Left renal pelvis (tissue), 4 donors: ENCODE results near the gene KBTBD12. TPM values are rescaled to one million over a fixed set of nuclear protein-coding genes. Genes with fewer than 3 reads are reported as not detected.
"Not testable (repeated sequence)": the region's sequence is repeated elsewhere in the genome, so short reads cannot be mapped to it uniquely, and the experiment has no call there.

Source experiments
- DNase-seq, 4 donors: peaks; one replicate each; pipeline ENCODE4 v3.0.0-alpha.2; 2013; ENCODE audit warnings: low read depth in 4 of 4, low spot score in 3 of 4
- polyA plus RNA-seq, 4 donors: library from polyadenylated mRNA; unstranded; fragments of 120-200 nt; gene quantifications; one replicate each; pipeline ENCODE4 v1.2.1, GENCODE V29; 2013; ENCODE audit not compliant: insufficient read length in 4 of 4

The KBTBD12 gene
- polyA plus RNA-seq, 4 donors: 0.86 to 1.6 (median 1.2) TPM

- no peak for DNase-seq
Observed at GRCh38 chr3:127902486-127902885, 12.5 kb upstream of the KBTBD12 start.

- DNase-seq: no peak
Observed at GRCh38 chr3:127903611-127904375, 11.2 kb upstream of the KBTBD12 start.

GRCh38 chr3:127905556-127905955 is 9.5 kb upstream of the KBTBD12 start:
- DNase-seq: no peak

GRCh38 chr3:127906653-127907052 is 8.4 kb upstream of the KBTBD12 start:
- not testable (repeated sequence) for DNase-seq

GRCh38 chr3:127908202-127908601 is 6.8 kb upstream of the KBTBD12 start:
- DNase-seq: no peak

GRCh38 chr3:127908951-127909350 is 6.1 kb upstream of the KBTBD12 start:
- DNase-seq: no peak

- no peak for DNase-seq
Observed at GRCh38 chr3:127909646-127910045, 5.4 kb upstream of the KBTBD12 start.

GRCh38 chr3:127911421-127911931 is 3.6 kb upstream of the KBTBD12 start:
- DNase-seq: no peak

- not testable (repeated sequence) for DNase-seq
Observed at GRCh38 chr3:127913841-127914240, 1.2 kb upstream of the KBTBD12 start.

- no peak for DNase-seq
Observed at GRCh38 chr3:127914584-127914983, 448 bp upstream of the KBTBD12 start.

- no peak for DNase-seq
Observed at GRCh38 chr3:127915937-127916493, 983 bp downstream of the KBTBD12 start.

GRCh38 chr3:127920738-127921137 is 5.7 kb downstream of the KBTBD12 start:
- no peak for DNase-seq

- no peak for DNase-seq
Observed at GRCh38 chr3:127923611-127924010, 8.6 kb downstream of the KBTBD12 start.

GRCh38 chr3:127925384-127925783 is 10.4 kb downstream of the KBTBD12 start:
- no peak for DNase-seq

- DNase-seq: no peak
Observed at GRCh38 chr3:127927829-127928604, 13.0 kb downstream of the KBTBD12 start.

GRCh38 chr3:127929818-127930413 is 14.9 kb downstream of the KBTBD12 start:
- no peak for DNase-seq

- DNase-seq: no peak
Observed at GRCh38 chr3:127933396-127933795, 18.4 kb downstream of the KBTBD12 start.

GRCh38 chr3:127938800-127939199 is 23.8 kb downstream of the KBTBD12 start:
- DNase-seq: no peak

- DNase-seq: no peak
Observed at GRCh38 chr3:127940116-127940515, 25.1 kb downstream of the KBTBD12 start.

- no peak for DNase-seq
Observed at GRCh38 chr3:127942613-127943012, 27.6 kb downstream of the KBTBD12 start.

- no peak for DNase-seq
Observed at GRCh38 chr3:127948211-127948610, 33.2 kb downstream of the KBTBD12 start.
